PC-9 (cell line): ENCODE measurements around the gene SMIM29. TPM values are rescaled to one million over a fixed set of nuclear protein-coding genes. Genes with fewer than 3 reads are reported as not detected.

Source experiments
- BruUV-seq: library from RNA; stranded (reverse); fragments of 400-500 nt; replicated peaks from 2 replicates; lab custom pipeline; 2021; lab: Mats Ljungman, UMichigan
- CTCF ChIA-PET: fragments of 300-600 bp; sonication (Branson Sonifier 250); formaldehyde crosslinking; loops from one replicate; lab custom pipeline; 2022; ENCODE audit warnings: antibody characterized with exemption; lab: Charles Lee
- POLR2A ChIA-PET: fragments of 300-600 bp; sonication (Branson Sonifier 250); formaldehyde crosslinking; loops from one replicate; lab custom pipeline; 2022; ENCODE audit warnings: antibody characterized with exemption; ENCODE audit not compliant: unreplicated experiment; lab: Charles Lee
- DNase-seq, 2 experiments: peaks; one replicate each; pipeline versions ENCODE4 v3.0.0 to v3.0.0-alpha.2; 2015 to 2022; ENCODE audit warnings: mixed read lengths in 1 of 2
- H2AFZ ChIP-seq: fragments of 200-600 bp; sonication (generic); 2 replicates; pipeline ENCODE4 v1.8.1; 2017; ENCODE audit warnings: antibody characterized with exemption
- H3F3A ChIP-seq: fragments of 200-600 bp; sonication (generic); 2 replicates; pipeline ENCODE4 v1.8.1; 2017; ENCODE audit warnings: antibody characterized with exemption, mild to moderate bottlenecking, low read depth; ENCODE audit not compliant: insufficient read depth
- H3K27ac ChIP-seq: fragments of 200-600 bp; sonication (generic); 2 replicates; pipeline ENCODE4 v1.6.1; 2016; ENCODE audit warnings: mixed run types
- H3K27me3 ChIP-seq: fragments of 200-600 bp; sonication (generic); 2 replicates; pipeline ENCODE4 v1.6.1; 2016; ENCODE audit warnings: low read depth, mixed run types; ENCODE audit not compliant: insufficient read depth
- H3K36me3 ChIP-seq: fragments of 200-600 bp; sonication (generic); 2 replicates; pipeline ENCODE4 v1.6.1; 2016; ENCODE audit warnings: low read depth, mixed run types
- H3K4me1 ChIP-seq: fragments of 200-600 bp; sonication (generic); replicated peaks from 2 replicates; pipeline ENCODE4 v1.6.1; 2016; ENCODE audit warnings: mixed run types; ENCODE audit not compliant: insufficient read depth
- H3K4me2 ChIP-seq: fragments of 200-600 bp; sonication (generic); 2 replicates; pipeline ENCODE4 v1.6.1; 2017; ENCODE audit warnings: mixed run types
- H3K4me3 ChIP-seq: fragments of 200-600 bp; sonication (generic); 2 replicates; pipeline ENCODE4 v1.6.1; 2016; ENCODE audit warnings: mixed run types
- H3K79me2 ChIP-seq: fragments of 200-600 bp; sonication (generic); 2 replicates; pipeline ENCODE4 v1.6.1; 2017; ENCODE audit warnings: low read depth, mixed run types
- H3K9me2 ChIP-seq: fragments of 200-600 bp; sonication (generic); 2 replicates; pipeline ENCODE4 v1.8.1; 2017; ENCODE audit warnings: mild to moderate bottlenecking; ENCODE audit not compliant: insufficient read depth
- H3K9me3 ChIP-seq: fragments of 200-600 bp; sonication (generic); 2 replicates; pipeline ENCODE4 v1.8.1; 2016; ENCODE audit warnings: low read depth; ENCODE audit not compliant: insufficient read depth
- H4K20me1 ChIP-seq: fragments of 200-600 bp; sonication (generic); 2 replicates; pipeline ENCODE4 v1.8.1; 2017; ENCODE audit not compliant: insufficient read depth
- CTCF ChIP-seq: fragments of 200-600 bp; sonication (generic); conservative IDR thresholded peaks from 2 replicates; pipeline ENCODE4 v1.6.1; 2017; ENCODE audit warnings: mixed run types, antibody characterized with exemption, mild to moderate bottlenecking, moderate library complexity
- EZH2 ChIP-seq: fragments of 200-600 bp; sonication (generic); IDR thresholded peaks from 2 replicates; pipeline ENCODE4 v1.8.0; 2017; ENCODE audit warnings: antibody characterized with exemption, low read depth
- intact Hi-C: fragments of 100-400 bp; cut with micrococcal nuclease; formaldehyde crosslinking; loops from one replicate; pipeline ENCODE4 v1.10.0; 2022; ENCODE audit not compliant: unreplicated experiment
- total RNA-seq: library from RNA; stranded (reverse); gene quantifications from 2 replicates; pipeline ENCODE4 v1.2.3, GENCODE V29; 2021

Gene SMIM29
- total RNA-seq, 1 experiment from 2014 or later = 35.2 TPM

GRCh38 chr6:34243901-34244884 lies 4.6 kb downstream of the SMIM29 start:
- peaks cover 50% of the 10 kb centered on the region for H3K79me2 ChIP-seq

DNA sequence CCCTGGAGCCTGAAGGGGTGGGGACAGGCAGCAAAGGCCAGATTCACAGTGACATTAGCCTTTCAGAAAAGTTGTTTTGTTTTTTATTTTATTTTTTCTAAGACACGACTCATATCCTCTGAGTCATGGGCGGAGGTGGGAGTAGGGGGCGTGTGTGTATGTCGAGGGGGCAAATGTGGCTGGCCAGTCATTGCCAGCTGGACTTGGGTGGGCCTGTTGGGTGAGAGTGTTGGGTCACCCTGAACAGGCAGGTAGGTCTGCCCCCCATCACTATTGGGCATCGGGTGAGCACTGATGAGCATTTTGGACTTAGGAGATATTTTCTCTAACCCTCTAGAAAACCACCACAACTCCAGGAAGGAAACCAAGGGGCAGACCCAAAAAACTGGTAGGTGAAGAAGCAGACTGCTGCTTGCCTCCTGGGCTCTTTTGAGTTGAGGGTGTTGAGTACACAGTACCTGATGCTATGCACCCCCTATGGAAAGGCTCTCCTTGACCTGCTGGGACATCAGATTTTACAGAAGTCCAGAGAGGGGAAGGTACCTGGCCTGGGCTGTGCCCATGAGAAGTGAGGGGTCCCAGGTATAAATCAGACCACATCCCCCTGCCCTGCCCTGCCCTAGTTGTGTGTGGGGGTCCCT lies 5.6 kb downstream of the SMIM29 start:
- Histone ChIP-seq H3K27me3 (no peaks in the 10 kb centered on the region), H3K79me2 (peaks cover 55% of the 10 kb centered on the region), H3K36me3 (peaks cover 44% of the 10 kb centered on the region), H3K4me2 (peak overlapping the region; percentile 95), H3F3A (peaks cover 98% of the 10 kb centered on the region), H2AFZ (no peak overlapping the region), H3K9me2 (no peaks in the 10 kb centered on the region), H3K4me1 (peaks cover 89% of the 10 kb centered on the region), H3K27ac (peak overlapping the region; percentile 83), H3K9me3 (no peaks in the 10 kb centered on the region), H3K4me3 (peak overlapping the region; percentile 78; the same call in 1 of the 2 replicates), H4K20me1 (peaks cover 26% of the 10 kb centered on the region)
- intact Hi-C loops = loop anchor here (10.0 kb wide), 1 partner anchor 458 kb away; the partner anchor contains the start of gene LEMD2
- TF ChIP-seq CTCF (no peak), EZH2 (no peak)
- no TSS peak for BruUV-seq
- CTCF ChIA-PET = no interaction called here
- POLR2A ChIA-PET = interaction anchor here (0.6 to 0.7 kb wide), 2 partner anchors 53 to 264 kb away, joined by 3 to 6 read pairs; no protein-coding TSS in a partner anchor
- peak in 1 of 2 experiments; percentile 60 for DNase-seq

More at GRCh38 chr6:34243901-34244884, 4.6 kb downstream of the SMIM29 start:
- Histone ChIP-seq H3K9me3 (no peaks in the 10 kb centered on the region), H3K4me1 (peaks cover 89% of the 10 kb centered on the region), H3K4me3 (peak overlapping the region; percentile 78; the same call in 1 of the 2 replicates), H3K27me3 (no peaks in the 10 kb centered on the region), H2AFZ (no peak overlapping the region), H3K27ac (peak overlapping the region; percentile 83), H3K4me2 (peak overlapping the region; percentile 95), H3K9me2 (no peaks in the 10 kb centered on the region), H3F3A (peaks cover 92% of the 10 kb centered on the region), H4K20me1 (peaks cover 17% of the 10 kb centered on the region), H3K36me3 (peaks cover 35% of the 10 kb centered on the region)
- DNase-seq = peak; percentile 93 to 96
- no TSS peak for BruUV-seq
- ChIA-PET CTCF (interaction anchor here (0.6 to 1.3 kb wide), 6 partner anchors 8 to 222 kb away, joined by 5 to 14 read pairs (median 8); partner anchors contain the start of gene HMGA1), POLR2A (interaction anchor here (0.5 to 0.8 kb wide), 8 partner anchors 11 to 931 kb away, joined by 3 to 6 read pairs (median 4); partner anchors contain the start of gene ZBTB22)
- TF ChIP-seq EZH2 (no peak), CTCF (peak; percentile 51; the same call in 1 of the 2 replicates)
- intact Hi-C loops = loop anchor here (1.0 to 10.0 kb wide), 4 partner anchors 8 to 459 kb away; partner anchors contain the start of genes HMGA1 and LEMD2
